ENCODE data around the gene ST3GAL6. TPM values are rescaled to one million over a fixed set of nuclear protein-coding genes. Genes with fewer than 3 reads are reported as not detected.

Gene ST3GAL6
- total and polyA plus RNA-seq, 2 donors (not counting 1 experiment from before 2014, with no cell fraction given): 0.58 TPM; not detected in 1

DNA sequence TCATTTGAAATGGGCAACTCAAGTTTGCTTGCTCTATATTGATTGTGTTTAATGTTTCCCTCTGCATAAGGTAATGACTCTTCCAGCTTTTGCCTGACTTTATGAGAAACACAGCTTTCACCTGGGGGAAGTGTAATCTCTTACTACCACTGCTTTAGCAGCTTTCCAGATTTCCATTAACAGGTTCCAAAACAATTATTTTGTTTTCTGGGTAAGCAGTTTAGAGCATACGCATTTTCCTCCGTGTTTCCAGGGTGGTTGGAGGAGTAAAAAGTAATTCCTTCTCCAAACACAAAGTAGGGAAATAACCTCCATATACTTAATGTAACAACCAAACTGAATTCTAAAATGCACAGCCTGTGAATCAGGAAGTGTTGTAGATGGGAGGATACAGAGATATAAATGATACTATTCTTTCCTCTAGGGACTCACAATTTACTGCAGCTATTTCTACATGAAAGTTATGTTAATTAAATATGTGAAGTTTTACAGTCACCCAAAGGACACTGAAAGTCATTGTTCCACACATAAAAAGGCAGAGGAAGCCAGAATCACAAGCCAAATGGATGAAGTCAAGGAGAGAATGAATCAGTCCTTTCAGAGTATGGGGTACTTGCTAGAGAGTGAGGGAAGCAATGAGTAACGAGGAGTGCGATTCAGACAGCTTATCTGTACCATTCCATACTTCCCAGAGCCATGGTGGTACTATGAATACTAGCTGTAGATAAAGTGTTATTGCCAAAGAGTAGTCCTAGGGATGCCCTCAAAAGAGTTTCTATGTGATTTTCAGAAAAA is 16.6 kb downstream of the ST3GAL6 start:
- intact Hi-C loops (cut with micrococcal nuclease): no loop called here
- H3K4me2 ChIP-seq (replicated peaks; ENCODE audit: low read depth, low read length, poor library complexity, severe bottlenecking): no peak overlapping the region
- Mint-ChIP-seq H3K27ac (no peak overlapping the region), H3K27me3 (peaks cover 8% of the 10 kb centered on the region), H3K9me3 (ENCODE audit: insufficient read depth) (no peaks in the 10 kb centered on the region), H3K4me3 (no peak overlapping the region), H3K4me1 (no peaks in the 10 kb centered on the region)
- no peaks in the 10 kb centered on the region for H3K27me3 ChIP-seq (replicated peaks in 1 of 4; ENCODE audit: control extremely low read depth in 1 of 4, control insufficient read depth in 3 of 4, insufficient read depth in 4 of 4, low read length in 3 of 4)
- TF ChIP-seq EZH2 (IDR thresholded peaks at IDR 0.05; ENCODE audit: borderline replicate concordance, insufficient read depth, low read depth, low read length, poor library complexity, severe bottlenecking): no peak
- no CpG with 5 or more reads among the region's 4 CpGs for WGBS (ENCODE audit: insufficient coverage)
- H3K4me1 ChIP-seq (ENCODE audit: control insufficient read depth in 2 of 2, insufficient read depth in 2 of 2, low read length in 2 of 2): no peaks in the 10 kb centered on the region
- no peaks in the 10 kb centered on the region for H3K36me3 ChIP-seq (replicated peaks in 1 of 2; ENCODE audit: control extremely low read depth in 1 of 2, control insufficient read depth in 1 of 2, extremely low read depth in 1 of 2, insufficient read depth in 2 of 2, low read length in 1 of 2)
- H3K27ac ChIP-seq (ENCODE audit: low read length in 2 of 2): no peak overlapping the region
- no peaks in the 10 kb centered on the region for H3K9me3 ChIP-seq (ENCODE audit: control extremely low read depth in 1 of 3, control insufficient read depth in 2 of 3, insufficient read depth in 1 of 3, low read length in 2 of 3)
- ChIA-PET CTCF (no interaction called here), POLR2A (no interaction called here)
- no peaks in the 10 kb centered on the region for H4K20me1 ChIP-seq (ENCODE audit: control insufficient read depth, insufficient read depth, low read length, poor library complexity, severe bottlenecking)
- DNase-seq (no peak), ATAC-seq (ENCODE audit: low read depth) (no peak)
- H3K4me3 ChIP-seq (ENCODE audit: control extremely low read depth in 1 of 5, extremely low read depth in 1 of 5, insufficient read depth in 1 of 5, low read depth in 2 of 5, low read length in 4 of 5): no peak overlapping the region
- H3K9ac ChIP-seq (ENCODE audit: low read length): no peak overlapping the region
- no peaks in the 10 kb centered on the region for H3K79me2 ChIP-seq (ENCODE audit: control insufficient read depth, insufficient read depth, low read length)
- H2AFZ ChIP-seq (ENCODE audit: insufficient read depth, low read depth, low read length, poor library complexity, severe bottlenecking): no peak overlapping the region

DNA sequence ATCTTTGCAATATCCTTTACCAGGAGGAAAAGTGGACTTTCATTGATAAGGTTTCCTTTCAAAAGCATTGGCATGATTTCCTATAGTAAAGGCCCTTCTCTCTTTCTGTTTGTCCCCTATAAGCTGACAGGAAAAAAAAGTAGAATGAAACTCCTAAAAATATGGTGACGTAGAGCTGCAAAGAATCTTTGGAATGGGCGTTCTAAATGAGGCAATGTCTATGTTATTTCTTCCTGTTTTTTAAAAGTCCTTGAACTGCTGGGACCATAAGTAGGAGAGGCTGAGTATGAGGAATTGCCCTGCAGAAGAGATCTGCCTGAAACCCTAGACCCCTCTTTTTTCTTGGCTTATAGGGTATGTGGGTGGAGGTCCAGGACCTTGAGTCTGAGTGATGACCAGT is 17.2 kb downstream of the ST3GAL6 start:
- H3K4me3 ChIP-seq (ENCODE audit: control extremely low read depth in 1 of 5, extremely low read depth in 1 of 5, insufficient read depth in 1 of 5, low read depth in 2 of 5, low read length in 4 of 5): no peak overlapping the region
- POLR2A ChIA-PET: no interaction called here
- no peak overlapping the region for H3K27ac ChIP-seq (ENCODE audit: low read length in 2 of 2)
- H4K20me1 ChIP-seq (ENCODE audit: control insufficient read depth, insufficient read depth, low read length, poor library complexity, severe bottlenecking): no peaks in the 10 kb centered on the region
- ATAC-seq (ENCODE audit: low read depth) (no peak), DNase-seq (no peak)
- H3K79me2 ChIP-seq (ENCODE audit: control insufficient read depth, insufficient read depth, low read length): no peaks in the 10 kb centered on the region
- TF ChIP-seq, protein P1, sequence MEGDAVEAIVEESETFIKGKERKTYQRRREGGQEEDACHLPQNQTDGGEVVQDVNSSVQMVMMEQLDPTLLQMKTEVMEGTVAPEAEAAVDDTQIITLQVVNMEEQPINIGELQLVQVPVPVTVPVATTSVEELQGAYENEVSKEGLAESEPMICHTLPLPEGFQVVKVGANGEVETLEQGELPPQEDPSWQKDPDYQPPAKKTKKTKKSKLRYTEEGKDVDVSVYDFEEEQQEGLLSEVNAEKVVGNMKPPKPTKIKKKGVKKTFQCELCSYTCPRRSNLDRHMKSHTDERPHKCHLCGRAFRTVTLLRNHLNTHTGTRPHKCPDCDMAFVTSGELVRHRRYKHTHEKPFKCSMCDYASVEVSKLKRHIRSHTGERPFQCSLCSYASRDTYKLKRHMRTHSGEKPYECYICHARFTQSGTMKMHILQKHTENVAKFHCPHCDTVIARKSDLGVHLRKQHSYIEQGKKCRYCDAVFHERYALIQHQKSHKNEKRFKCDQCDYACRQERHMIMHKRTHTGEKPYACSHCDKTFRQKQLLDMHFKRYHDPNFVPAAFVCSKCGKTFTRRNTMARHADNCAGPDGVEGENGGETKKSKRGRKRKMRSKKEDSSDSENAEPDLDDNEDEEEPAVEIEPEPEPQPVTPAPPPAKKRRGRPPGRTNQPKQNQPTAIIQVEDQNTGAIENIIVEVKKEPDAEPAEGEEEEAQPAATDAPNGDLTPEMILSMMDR (IDR thresholded peaks at IDR 0.05): no peak
- TF ChIP-seq EZH2 (IDR thresholded peaks at IDR 0.05; ENCODE audit: borderline replicate concordance, insufficient read depth, low read depth, low read length, poor library complexity, severe bottlenecking): no peak
- 94% methylated on average over 2 of the region's 2 CpGs for WGBS (ENCODE audit: insufficient coverage)
- Mint-ChIP-seq H3K4me3 (no peak overlapping the region), H3K9me3 (ENCODE audit: insufficient read depth) (no peaks in the 10 kb centered on the region), H3K27ac (no peak overlapping the region), H3K4me1 (no peaks in the 10 kb centered on the region), H3K27me3 (peaks cover 9% of the 10 kb centered on the region)
- H3K36me3 ChIP-seq (replicated peaks in 1 of 2; ENCODE audit: control extremely low read depth in 1 of 2, control insufficient read depth in 1 of 2, extremely low read depth in 1 of 2, insufficient read depth in 2 of 2, low read length in 1 of 2): no peaks in the 10 kb centered on the region
- H3K9ac ChIP-seq (ENCODE audit: low read length): no peak overlapping the region
- H3K4me2 ChIP-seq (replicated peaks; ENCODE audit: low read depth, low read length, poor library complexity, severe bottlenecking): no peak overlapping the region
- no peak overlapping the region for H2AFZ ChIP-seq (ENCODE audit: insufficient read depth, low read depth, low read length, poor library complexity, severe bottlenecking)
- intact Hi-C loops (cut with micrococcal nuclease): no loop called here
- no peaks in the 10 kb centered on the region for H3K9me3 ChIP-seq (ENCODE audit: control extremely low read depth in 1 of 3, control insufficient read depth in 2 of 3, insufficient read depth in 1 of 3, low read length in 2 of 3)
- H3K27me3 ChIP-seq (replicated peaks in 1 of 4; ENCODE audit: control extremely low read depth in 1 of 4, control insufficient read depth in 3 of 4, insufficient read depth in 4 of 4, low read length in 3 of 4): no peaks in the 10 kb centered on the region
- CTCF ChIA-PET: no interaction called here
- H3K4me1 ChIP-seq (ENCODE audit: control insufficient read depth in 2 of 2, insufficient read depth in 2 of 2, low read length in 2 of 2): no peaks in the 10 kb centered on the region
